ENCODE measurements around the gene ZKSCAN4.
A peak's percentile ranks its signal among the peaks of the same experiment; 100 is the strongest.

ZKSCAN4 gene

GRCh38 chr6:28220257-28221133, 31.6 kb downstream of the ZKSCAN4 start:
- CTCF ChIA-PET = interaction anchor here (1.2 to 2.1 kb wide), 3 partner anchors 12 to 136 kb away, joined by 3 to 5 read pairs (median 4); no protein-coding TSS in a partner anchor
- POLR2A ChIA-PET = interaction anchor here (1.1 kb wide), 1 partner anchor 327 kb away, joined by 4 read pairs; a partner anchor contains a TSS
- DNase-seq (ENCODE audit: extremely low spot score) = no peak
- TF ChIP-seq, protein P1, sequence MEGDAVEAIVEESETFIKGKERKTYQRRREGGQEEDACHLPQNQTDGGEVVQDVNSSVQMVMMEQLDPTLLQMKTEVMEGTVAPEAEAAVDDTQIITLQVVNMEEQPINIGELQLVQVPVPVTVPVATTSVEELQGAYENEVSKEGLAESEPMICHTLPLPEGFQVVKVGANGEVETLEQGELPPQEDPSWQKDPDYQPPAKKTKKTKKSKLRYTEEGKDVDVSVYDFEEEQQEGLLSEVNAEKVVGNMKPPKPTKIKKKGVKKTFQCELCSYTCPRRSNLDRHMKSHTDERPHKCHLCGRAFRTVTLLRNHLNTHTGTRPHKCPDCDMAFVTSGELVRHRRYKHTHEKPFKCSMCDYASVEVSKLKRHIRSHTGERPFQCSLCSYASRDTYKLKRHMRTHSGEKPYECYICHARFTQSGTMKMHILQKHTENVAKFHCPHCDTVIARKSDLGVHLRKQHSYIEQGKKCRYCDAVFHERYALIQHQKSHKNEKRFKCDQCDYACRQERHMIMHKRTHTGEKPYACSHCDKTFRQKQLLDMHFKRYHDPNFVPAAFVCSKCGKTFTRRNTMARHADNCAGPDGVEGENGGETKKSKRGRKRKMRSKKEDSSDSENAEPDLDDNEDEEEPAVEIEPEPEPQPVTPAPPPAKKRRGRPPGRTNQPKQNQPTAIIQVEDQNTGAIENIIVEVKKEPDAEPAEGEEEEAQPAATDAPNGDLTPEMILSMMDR (IDR thresholded peaks at IDR 0.05; ENCODE audit: control extremely low read depth, extremely low read depth, low read depth, missing control alignments) = no peak

GRCh38 chr6:28218312-28219248, 33.5 kb downstream of the ZKSCAN4 start:
- ChIA-PET CTCF (interaction anchor here (0.6 to 2.0 kb wide), 6 partner anchors 10 to 323 kb away, joined by 3 to 5 read pairs (median 4); no protein-coding TSS in a partner anchor), POLR2A (interaction anchor here (0.6 to 1.3 kb wide), 2 partner anchors 317 to 325 kb away, joined by 3 to 6 read pairs; a partner anchor contains a TSS)
- DNase-seq (ENCODE audit: extremely low spot score) = peak; percentile 84
- TF ChIP-seq, protein P1 (IDR thresholded peaks at IDR 0.05; ENCODE audit: control extremely low read depth, extremely low read depth, low read depth, missing control alignments) = no peak

DNA sequence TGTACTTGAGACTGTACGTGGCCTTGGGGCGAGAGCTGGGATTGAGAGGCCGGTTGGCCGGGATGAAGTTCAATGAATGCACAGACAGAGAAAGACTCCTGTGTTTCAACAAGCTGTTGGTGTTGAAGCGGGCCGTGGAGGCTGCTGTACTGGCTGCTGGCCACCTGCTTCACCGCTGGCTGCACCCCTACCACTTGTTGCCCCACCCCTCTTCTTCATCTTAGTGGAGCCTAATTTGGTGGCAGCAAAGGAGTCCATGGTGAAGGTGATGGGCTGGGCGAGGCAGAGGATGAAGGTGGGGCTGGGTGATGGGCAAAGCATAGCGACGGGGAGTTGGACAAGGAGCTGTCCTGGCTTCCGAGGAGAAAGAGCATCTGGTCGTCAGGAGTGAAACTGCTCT, 34.2 kb downstream of the ZKSCAN4 start:
- DNase-seq (ENCODE audit: extremely low spot score) = no peak
- TF ChIP-seq, protein P1 (IDR thresholded peaks at IDR 0.05; ENCODE audit: control extremely low read depth, extremely low read depth, low read depth, missing control alignments) = no peak
- ChIA-PET CTCF (interaction anchor here (0.6 to 2.0 kb wide), 5 partner anchors 11 to 138 kb away, joined by 3 to 5 read pairs (median 4); no protein-coding TSS in a partner anchor), POLR2A (interaction anchor here (1.3 kb wide), 1 partner anchor 324 kb away, joined by 6 read pairs; a partner anchor contains a TSS)

DNA sequence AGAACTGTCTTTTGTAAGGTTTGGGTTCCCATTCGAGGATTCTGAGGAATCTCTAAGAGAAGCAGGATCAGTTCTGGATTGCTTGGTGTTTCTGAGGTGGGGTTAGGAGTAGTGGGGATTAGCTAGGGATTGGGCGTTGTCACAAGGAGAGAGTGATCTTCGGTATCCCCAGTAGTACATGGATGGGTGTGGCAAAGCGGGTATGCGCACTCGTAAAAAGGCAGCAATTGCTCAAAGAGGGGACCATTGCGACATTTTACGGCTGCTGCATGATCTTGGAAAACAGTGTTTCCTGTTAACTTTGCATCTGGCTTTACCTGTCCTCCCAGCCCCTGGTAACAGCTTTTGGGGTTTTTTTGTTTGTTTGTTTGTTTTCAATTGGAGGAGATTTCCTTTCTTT, 36.6 kb downstream of the ZKSCAN4 start:
- TF ChIP-seq, protein P1 (IDR thresholded peaks at IDR 0.05; ENCODE audit: control extremely low read depth, extremely low read depth, low read depth, missing control alignments) = no peak
- DNase-seq (ENCODE audit: extremely low spot score) = no peak
- ChIA-PET POLR2A (no interaction called here), CTCF (no interaction called here)

GRCh38 chr6:28213213-28213523, 38.9 kb downstream of the ZKSCAN4 start:
- TF ChIP-seq, protein P1 (IDR thresholded peaks at IDR 0.05; ENCODE audit: control extremely low read depth, extremely low read depth, low read depth, missing control alignments) = no peak
- no peak for DNase-seq (ENCODE audit: extremely low spot score)
- POLR2A ChIA-PET = no interaction called here
- CTCF ChIA-PET = interaction anchor here (0.7 to 2.2 kb wide), 2 partner anchors 68 to 143 kb away, joined by 3 to 7 read pairs; partner anchors contain the start of gene PGBD1
